Right atrium auricular region (tissue), 2 donors: ENCODE data around the gene CELA2A. TPM values are rescaled to one million over a fixed set of nuclear protein-coding genes. Genes with fewer than 3 reads are reported as not detected.
"Not testable (repeated sequence)": the region's sequence is repeated elsewhere in the genome, so short reads cannot be mapped to it uniquely, and the experiment has no call there.

ENCODE experiments used
- DNase-seq: peaks from one replicate; pipeline ENCODE4 v3.0.0-alpha.2; 2019; ENCODE audit warnings: low spot score
- H3K27ac ChIP-seq, 2 donors: fragments of 200-600 bp; sonication (generic); 1 replicate in 1 of 2; 2 replicates in 1 of 2; pipeline ENCODE4 v1.5.1; 2016 to 2019
- H3K27me3 ChIP-seq, 2 donors: fragments of 200-600 bp; sonication (generic); one replicate each; pipeline versions ENCODE4 v1.5.1 to v1.6.0; 2017 to 2019
- H3K36me3 ChIP-seq: fragments of 200-600 bp; sonication (generic); one replicate; pipeline ENCODE4 v1.5.1; 2016
- H3K4me1 ChIP-seq, 2 donors: fragments of 200-600 bp; sonication (generic); one replicate each; pipeline versions ENCODE4 v1.5.1 to v1.6.0; 2017 to 2019
- H3K4me3 ChIP-seq, 2 donors: fragments of 200-600 bp; sonication (generic); 1 replicate in 1 of 2; 2 replicates in 1 of 2; pipeline ENCODE4 v1.5.1; 2017 to 2019; ENCODE audit warnings: mild to moderate bottlenecking in 1 of 2, moderate library complexity in 1 of 2
- H3K9me3 ChIP-seq, 2 donors: fragments of 200-600 bp; sonication (generic); one replicate each; pipeline ENCODE4 v1.5.1; 2019
- total RNA-seq, 2 donors: library from RNA; depleted of rRNA; stranded (reverse); fragments of >200 nt; gene quantifications; one replicate each; pipeline ENCODE4 v1.1.0, GENCODE V29; 2016
- TF ChIP-seq, protein P1 (sequence below), 2 donors: fragments of 200-600 bp; sonication (generic); IDR thresholded peaks; one replicate each; pipeline ENCODE4 v1.5.1; 2019; ENCODE audit warnings: antibody characterized with exemption in 2 of 2

CELA2A gene
- total RNA-seq, 2 donors from 2014 or later = not detected

DNA sequence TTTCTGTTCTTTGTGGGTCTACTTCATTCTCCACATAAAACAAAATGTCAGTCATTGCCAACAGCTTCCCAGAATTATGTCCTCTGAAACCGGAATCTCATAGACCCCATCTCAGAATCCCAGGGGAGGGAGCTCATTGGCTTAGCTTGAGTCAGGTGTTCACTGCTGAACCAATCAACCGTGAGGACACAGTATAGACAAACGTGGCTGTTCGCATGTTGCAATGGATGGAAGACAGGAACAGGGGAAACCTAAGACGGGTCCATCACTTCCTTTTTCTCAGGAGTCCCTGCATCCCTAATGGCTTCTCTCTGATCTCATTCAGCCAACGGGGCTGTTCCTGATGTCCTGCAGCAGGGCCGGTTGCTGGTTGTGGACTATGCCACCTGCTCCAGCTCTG lies 9.1 kb downstream of the CELA2A start:
- no peak for DNase-seq
- TF ChIP-seq, protein P1, sequence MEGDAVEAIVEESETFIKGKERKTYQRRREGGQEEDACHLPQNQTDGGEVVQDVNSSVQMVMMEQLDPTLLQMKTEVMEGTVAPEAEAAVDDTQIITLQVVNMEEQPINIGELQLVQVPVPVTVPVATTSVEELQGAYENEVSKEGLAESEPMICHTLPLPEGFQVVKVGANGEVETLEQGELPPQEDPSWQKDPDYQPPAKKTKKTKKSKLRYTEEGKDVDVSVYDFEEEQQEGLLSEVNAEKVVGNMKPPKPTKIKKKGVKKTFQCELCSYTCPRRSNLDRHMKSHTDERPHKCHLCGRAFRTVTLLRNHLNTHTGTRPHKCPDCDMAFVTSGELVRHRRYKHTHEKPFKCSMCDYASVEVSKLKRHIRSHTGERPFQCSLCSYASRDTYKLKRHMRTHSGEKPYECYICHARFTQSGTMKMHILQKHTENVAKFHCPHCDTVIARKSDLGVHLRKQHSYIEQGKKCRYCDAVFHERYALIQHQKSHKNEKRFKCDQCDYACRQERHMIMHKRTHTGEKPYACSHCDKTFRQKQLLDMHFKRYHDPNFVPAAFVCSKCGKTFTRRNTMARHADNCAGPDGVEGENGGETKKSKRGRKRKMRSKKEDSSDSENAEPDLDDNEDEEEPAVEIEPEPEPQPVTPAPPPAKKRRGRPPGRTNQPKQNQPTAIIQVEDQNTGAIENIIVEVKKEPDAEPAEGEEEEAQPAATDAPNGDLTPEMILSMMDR (IDR thresholded peaks at IDR 0.05) = no peak
- H3K4me3 ChIP-seq = no peak overlapping the region
- no peak overlapping the region for H3K27ac ChIP-seq
- no peaks in the 10 kb centered on the region for H3K4me1 ChIP-seq
- no peaks in the 10 kb centered on the region for H3K27me3 ChIP-seq
- no peaks in the 10 kb centered on the region for H3K36me3 ChIP-seq
- H3K9me3 ChIP-seq = peaks cover 0 to under 1% of the 10 kb centered on the region in 2 donors

DNA sequence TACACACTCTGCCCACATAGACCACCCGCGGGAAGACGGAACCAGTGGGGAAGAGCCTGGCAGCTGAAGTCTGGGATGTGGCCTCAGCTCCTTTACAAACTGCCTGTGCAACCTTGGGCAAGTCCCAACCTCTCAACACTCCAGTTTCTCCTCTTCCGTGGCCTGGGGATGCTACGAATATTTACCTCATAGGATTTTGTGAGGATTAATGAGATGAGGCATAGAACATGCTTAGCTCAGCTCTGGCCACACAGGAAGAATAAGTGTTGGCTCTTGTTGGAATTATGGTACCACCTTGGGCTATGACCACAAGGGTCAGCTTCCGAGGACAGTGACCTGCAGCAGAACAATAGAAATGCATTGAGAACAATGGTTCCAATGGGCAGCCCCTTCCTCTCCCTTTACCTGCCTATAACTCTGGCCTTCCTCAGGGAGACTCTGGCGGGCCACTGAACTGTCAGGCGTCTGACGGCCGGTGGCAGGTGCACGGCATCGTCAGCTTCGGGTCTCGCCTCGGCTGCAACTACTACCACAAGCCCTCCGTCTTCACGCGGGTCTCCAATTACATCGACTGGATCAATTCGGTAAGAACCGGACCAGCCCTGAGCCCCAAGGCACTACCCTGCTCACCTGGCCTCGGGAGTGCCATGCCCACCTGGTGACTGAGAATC lies 10.6 kb downstream of the CELA2A start:
- not testable (repeated sequence) for H3K27me3 ChIP-seq, H3K27ac ChIP-seq, DNase-seq, H3K4me1 ChIP-seq, H3K9me3 ChIP-seq, H3K36me3 ChIP-seq, H3K4me3 ChIP-seq

DNA sequence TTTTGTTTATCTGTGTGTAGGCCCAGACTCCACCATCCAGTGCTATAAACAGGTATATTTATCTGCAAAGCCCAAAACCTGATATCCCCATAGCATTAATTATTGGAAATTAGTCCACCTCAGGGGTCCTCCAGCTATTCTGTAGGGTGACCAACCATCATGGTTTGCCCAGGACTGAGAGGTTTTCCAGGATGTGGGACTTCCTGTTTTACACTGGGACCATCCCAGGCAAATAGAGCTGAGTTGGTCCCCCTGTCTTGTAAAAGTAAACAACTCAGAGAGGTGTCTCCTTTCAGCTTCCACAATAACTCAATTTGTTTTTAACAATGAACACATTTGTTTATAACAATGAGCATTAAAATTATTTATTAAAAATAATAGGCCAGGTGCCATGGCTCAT lies 11.6 kb downstream of the CELA2A start:
- Histone ChIP-seq H3K4me1 (no peaks in the 10 kb centered on the region), H3K27ac (no peak overlapping the region), H3K4me3 (no peak overlapping the region), H3K9me3 (peaks cover 0 to 3% of the 10 kb centered on the region in 2 donors), H3K27me3 (no peaks in the 10 kb centered on the region), H3K36me3 (no peaks in the 10 kb centered on the region)
- DNase-seq = no peak
- TF ChIP-seq, protein P1 (IDR thresholded peaks at IDR 0.05) = no peak

DNA sequence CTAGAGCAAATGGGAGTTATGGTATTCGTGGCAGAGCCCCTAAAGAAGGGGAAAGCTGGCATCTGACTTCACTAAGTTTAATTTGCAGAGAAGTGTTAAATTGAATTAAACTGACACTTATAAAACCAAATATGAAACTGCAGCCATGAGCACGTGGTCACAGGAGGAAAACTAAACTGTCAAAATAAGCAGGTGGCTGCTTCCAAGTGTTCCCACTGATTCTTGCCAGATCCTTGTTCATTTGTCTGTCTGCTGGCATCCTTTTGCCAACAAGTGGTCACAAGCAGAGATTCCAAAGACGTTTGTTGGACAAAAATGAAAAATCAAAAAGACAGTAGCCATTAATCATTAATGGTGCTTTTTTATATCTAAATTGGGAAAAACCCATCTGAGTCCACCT lies 12.8 kb downstream of the CELA2A start:
- Histone ChIP-seq H3K9me3 (peaks cover 0 to 3% of the 10 kb centered on the region in 2 donors), H3K4me1 (no peaks in the 10 kb centered on the region), H3K27ac (no peak overlapping the region), H3K27me3 (no peaks in the 10 kb centered on the region), H3K36me3 (no peaks in the 10 kb centered on the region), H3K4me3 (no peak overlapping the region)
- no peak for DNase-seq
- TF ChIP-seq, protein P1 (IDR thresholded peaks at IDR 0.05) = no peak

DNA sequence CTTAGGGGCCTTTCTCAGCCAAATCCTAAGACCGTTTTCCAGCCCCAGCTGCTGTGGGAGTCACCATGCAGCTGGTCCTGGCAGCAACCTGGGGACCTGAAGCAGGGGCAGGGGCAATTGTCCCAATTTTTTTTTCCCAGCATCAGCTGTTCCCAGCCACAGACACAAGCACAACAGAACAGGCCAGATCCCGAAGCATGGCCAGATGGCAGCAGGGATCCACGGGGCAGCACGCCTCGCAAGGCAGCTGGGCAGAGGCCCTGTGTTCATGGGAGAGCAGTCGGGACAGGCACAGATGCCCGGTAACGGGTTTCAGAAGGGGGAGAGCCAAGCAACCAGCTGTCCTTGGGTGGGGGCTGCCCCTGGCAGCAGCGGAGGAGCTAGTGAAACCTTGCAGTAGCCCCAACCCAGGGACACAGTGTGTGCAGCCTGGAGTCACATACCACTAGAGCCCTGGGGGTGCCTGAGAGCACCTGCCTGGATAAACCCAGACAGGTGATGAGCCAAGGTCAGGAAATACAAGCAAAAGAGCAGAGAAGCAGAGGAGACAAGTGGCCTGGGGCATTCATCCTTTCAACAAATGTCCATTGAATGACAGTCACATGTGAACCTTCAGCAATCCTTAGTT lies 13.4 kb downstream of the CELA2A start:
- H3K9me3 ChIP-seq, H3K4me1 ChIP-seq, H3K27me3 ChIP-seq, H3K4me3 ChIP-seq, H3K27ac ChIP-seq, DNase-seq, H3K36me3 ChIP-seq: not testable (repeated sequence)

DNA sequence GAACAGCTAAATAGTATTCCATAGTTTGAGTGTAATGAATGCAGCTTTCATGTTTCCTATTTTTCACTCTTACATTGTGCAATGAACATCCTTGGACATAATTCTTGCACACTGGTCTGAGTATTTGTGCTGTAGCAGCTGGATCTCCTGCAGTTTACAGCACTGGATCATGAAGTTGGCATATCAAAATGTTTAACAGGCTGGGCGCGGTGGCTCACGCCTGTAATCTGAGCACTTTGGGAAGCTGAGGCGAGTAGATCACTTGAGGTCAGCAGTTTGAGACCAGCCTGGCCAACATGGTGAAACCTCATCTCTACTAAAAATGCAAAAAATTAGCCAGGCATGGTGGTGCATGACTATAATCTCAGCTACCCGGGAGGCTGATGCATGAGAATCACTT lies 14.5 kb downstream of the CELA2A start:
- H3K4me3 ChIP-seq, H3K9me3 ChIP-seq, DNase-seq, H3K27me3 ChIP-seq, H3K4me1 ChIP-seq, H3K27ac ChIP-seq, H3K36me3 ChIP-seq: not testable (repeated sequence)

DNA sequence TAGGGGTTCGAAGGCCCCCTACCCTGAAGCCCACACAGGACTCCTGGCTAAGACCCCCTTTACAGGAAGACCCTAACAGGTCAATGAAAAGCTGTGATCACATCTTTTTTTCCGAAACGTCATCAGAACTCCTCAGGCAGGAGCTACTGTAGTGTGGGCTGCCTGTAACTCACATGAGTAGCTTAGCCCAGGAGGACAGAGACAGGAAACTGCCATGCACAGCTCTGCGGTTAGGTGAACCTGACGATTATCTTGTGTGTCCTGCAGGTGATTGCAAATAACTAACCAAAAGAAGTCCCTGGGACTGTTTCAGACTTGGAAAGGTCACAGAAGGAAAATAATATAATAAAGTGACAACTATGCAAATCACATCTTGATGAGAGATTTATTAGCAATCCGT lies 15.2 kb downstream of the CELA2A start:
- not testable (repeated sequence) for H3K27me3 ChIP-seq, H3K4me1 ChIP-seq, H3K9me3 ChIP-seq, H3K4me3 ChIP-seq, H3K27ac ChIP-seq, DNase-seq, H3K36me3 ChIP-seq

DNA sequence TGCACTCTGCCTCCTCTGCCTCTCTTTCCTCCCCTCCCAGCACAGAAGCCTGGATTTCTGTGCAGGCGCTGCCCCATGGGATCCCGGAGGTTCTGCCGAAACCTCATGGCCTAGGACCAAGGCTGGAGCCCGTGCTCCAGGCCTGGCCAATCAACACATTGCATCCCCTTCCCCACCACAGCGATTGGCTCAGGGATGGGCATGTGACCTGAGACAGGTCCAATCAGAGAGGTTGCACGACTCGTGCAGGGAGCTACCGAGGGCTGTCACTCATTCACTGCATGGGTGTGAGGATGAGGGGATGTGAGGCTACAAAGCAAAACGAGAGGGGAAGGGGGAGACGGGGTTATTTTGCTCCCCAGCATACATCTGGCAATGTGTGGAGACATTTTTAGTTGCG lies 16.1 kb downstream of the CELA2A start:
- no peak for DNase-seq
- Histone ChIP-seq H3K36me3 (no peaks in the 10 kb centered on the region), H3K4me3 (no peak overlapping the region), H3K27ac (no peak overlapping the region), H3K4me1 (no peaks in the 10 kb centered on the region), H3K27me3 (no peaks in the 10 kb centered on the region), H3K9me3 (peaks cover 0 to 3% of the 10 kb centered on the region in 2 donors)
- TF ChIP-seq, protein P1 (IDR thresholded peaks at IDR 0.05) = no peak
